ENCODE data around the gene ELK3.
A peak's percentile ranks its signal among the peaks of the same experiment; 100 is the strongest.
"Not testable (repeated sequence)": the region's sequence is repeated elsewhere in the genome, so short reads cannot be mapped to it uniquely, and the experiment has no call there.

Gene ELK3

DNA sequence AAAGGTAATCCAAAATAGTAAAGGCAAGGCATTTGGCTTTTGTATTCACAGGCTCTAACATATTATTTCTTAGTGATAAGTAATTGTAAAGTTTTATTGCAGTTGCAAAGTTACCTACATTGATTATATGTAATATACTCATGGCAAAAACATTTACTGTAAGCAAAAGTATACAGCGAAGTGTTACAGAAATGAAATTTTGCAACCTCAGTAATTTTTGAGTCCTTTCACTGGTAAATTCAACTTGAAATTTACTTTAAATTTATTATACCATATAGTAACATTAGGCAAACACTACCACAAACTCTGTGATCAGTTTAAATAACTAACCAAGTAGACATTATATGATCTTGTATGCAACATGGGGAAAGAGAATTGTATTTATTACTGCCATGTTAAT lies 117.0 kb downstream of the ELK3 start:
- no peaks in the 10 kb centered on the region for H3K27me3 ChIP-seq (ENCODE audit: insufficient read depth, poor library complexity, severe bottlenecking)
- TF ChIP-seq GABPA (IDR thresholded peaks at IDR 0.05; ENCODE audit: low read depth) (no peak), SPI1 (IDR thresholded peaks at IDR 0.05; ENCODE audit: borderline replicate concordance, low read depth) (no peak), POLR2AphosphoS5 (IDR thresholded peaks at IDR 0.05; ENCODE audit: low read depth) (no peak)
- TF ChIP-seq, protein P1, sequence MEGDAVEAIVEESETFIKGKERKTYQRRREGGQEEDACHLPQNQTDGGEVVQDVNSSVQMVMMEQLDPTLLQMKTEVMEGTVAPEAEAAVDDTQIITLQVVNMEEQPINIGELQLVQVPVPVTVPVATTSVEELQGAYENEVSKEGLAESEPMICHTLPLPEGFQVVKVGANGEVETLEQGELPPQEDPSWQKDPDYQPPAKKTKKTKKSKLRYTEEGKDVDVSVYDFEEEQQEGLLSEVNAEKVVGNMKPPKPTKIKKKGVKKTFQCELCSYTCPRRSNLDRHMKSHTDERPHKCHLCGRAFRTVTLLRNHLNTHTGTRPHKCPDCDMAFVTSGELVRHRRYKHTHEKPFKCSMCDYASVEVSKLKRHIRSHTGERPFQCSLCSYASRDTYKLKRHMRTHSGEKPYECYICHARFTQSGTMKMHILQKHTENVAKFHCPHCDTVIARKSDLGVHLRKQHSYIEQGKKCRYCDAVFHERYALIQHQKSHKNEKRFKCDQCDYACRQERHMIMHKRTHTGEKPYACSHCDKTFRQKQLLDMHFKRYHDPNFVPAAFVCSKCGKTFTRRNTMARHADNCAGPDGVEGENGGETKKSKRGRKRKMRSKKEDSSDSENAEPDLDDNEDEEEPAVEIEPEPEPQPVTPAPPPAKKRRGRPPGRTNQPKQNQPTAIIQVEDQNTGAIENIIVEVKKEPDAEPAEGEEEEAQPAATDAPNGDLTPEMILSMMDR (IDR thresholded peaks at IDR 0.05; ENCODE audit: insufficient read depth, low read length): no peak
- TF ChIP-seq, protein P2, sequence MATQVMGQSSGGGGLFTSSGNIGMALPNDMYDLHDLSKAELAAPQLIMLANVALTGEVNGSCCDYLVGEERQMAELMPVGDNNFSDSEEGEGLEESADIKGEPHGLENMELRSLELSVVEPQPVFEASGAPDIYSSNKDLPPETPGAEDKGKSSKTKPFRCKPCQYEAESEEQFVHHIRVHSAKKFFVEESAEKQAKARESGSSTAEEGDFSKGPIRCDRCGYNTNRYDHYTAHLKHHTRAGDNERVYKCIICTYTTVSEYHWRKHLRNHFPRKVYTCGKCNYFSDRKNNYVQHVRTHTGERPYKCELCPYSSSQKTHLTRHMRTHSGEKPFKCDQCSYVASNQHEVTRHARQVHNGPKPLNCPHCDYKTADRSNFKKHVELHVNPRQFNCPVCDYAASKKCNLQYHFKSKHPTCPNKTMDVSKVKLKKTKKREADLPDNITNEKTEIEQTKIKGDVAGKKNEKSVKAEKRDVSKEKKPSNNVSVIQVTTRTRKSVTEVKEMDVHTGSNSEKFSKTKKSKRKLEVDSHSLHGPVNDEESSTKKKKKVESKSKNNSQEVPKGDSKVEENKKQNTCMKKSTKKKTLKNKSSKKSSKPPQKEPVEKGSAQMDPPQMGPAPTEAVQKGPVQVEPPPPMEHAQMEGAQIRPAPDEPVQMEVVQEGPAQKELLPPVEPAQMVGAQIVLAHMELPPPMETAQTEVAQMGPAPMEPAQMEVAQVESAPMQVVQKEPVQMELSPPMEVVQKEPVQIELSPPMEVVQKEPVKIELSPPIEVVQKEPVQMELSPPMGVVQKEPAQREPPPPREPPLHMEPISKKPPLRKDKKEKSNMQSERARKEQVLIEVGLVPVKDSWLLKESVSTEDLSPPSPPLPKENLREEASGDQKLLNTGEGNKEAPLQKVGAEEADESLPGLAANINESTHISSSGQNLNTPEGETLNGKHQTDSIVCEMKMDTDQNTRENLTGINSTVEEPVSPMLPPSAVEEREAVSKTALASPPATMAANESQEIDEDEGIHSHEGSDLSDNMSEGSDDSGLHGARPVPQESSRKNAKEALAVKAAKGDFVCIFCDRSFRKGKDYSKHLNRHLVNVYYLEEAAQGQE (IDR thresholded peaks at IDR 0.05; ENCODE audit: insufficient replicate concordance, low read depth): no peak
- no peak for DNase-seq (ENCODE audit: low read depth in 1 of 2, low spot score in 1 of 2)
- H3K4me3 ChIP-seq (replicated peaks; ENCODE audit: insufficient read depth, low read length): no peak overlapping the region
- no peak overlapping the region for H3K27ac ChIP-seq (replicated peaks)

DNA sequence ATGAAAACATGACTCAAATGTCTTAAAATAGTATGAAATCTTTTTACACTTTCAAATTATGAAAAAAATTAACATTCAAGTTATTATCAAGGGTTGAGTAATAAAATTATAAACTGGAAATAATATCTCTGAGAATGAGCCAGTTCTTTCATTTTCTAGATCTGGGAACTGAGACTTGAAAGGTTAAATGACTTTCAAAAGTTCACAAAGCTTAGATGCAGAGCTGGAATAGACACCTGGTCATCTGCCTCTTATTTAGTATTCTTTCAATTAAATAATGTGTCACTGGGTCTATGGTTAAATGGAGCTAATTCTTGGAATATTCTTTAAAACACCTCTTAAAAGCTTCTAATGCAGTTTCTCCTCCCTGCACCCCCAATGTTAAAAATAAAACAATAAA lies 119.4 kb downstream of the ELK3 start:
- Histone ChIP-seq H3K4me3 (replicated peaks; ENCODE audit: insufficient read depth, low read length) (no peak overlapping the region), H3K27me3 (ENCODE audit: insufficient read depth, poor library complexity, severe bottlenecking) (no peaks in the 10 kb centered on the region), H3K27ac (replicated peaks) (no peak overlapping the region)
- no peak for DNase-seq (ENCODE audit: low read depth in 1 of 2, low spot score in 1 of 2)
- TF ChIP-seq, protein P2 (IDR thresholded peaks at IDR 0.05; ENCODE audit: insufficient replicate concordance, low read depth): no peak
- no peak for TF ChIP-seq SPI1 (IDR thresholded peaks at IDR 0.05; ENCODE audit: borderline replicate concordance, low read depth)
- no peak for TF ChIP-seq POLR2AphosphoS5 (IDR thresholded peaks at IDR 0.05; ENCODE audit: low read depth)
- TF ChIP-seq, protein P1 (IDR thresholded peaks at IDR 0.05; ENCODE audit: insufficient read depth, low read length): no peak
- TF ChIP-seq GABPA (IDR thresholded peaks at IDR 0.05; ENCODE audit: low read depth): no peak

DNA sequence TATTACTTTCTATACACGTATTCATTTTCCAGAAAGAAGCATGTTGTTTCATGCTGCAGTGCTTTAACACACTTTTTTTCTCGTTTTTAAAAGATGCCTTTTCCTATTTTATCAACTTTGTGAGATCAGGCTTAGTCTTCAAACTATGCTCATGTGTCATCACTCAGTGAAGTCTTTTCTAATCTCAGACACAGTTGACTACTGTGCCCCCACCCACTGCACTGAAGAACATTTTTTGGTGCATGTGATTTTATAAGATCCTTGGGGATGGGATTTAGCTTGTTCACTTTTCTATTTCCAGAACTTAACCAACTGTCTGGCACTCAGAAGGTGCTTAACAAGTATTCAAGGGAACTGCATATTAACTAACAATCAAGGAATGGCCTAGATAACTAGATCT lies 120.5 kb downstream of the ELK3 start:
- no peak overlapping the region for H3K4me3 ChIP-seq (replicated peaks; ENCODE audit: insufficient read depth, low read length)
- H3K27me3 ChIP-seq (ENCODE audit: insufficient read depth, poor library complexity, severe bottlenecking): no peaks in the 10 kb centered on the region
- TF ChIP-seq GABPA (IDR thresholded peaks at IDR 0.05; ENCODE audit: low read depth): no peak
- TF ChIP-seq, protein P1 (IDR thresholded peaks at IDR 0.05; ENCODE audit: insufficient read depth, low read length): no peak
- TF ChIP-seq, protein P2 (IDR thresholded peaks at IDR 0.05; ENCODE audit: insufficient replicate concordance, low read depth): no peak
- TF ChIP-seq SPI1 (IDR thresholded peaks at IDR 0.05; ENCODE audit: borderline replicate concordance, low read depth): no peak
- no peak for TF ChIP-seq POLR2AphosphoS5 (IDR thresholded peaks at IDR 0.05; ENCODE audit: low read depth)
- DNase-seq (ENCODE audit: low read depth in 1 of 2, low spot score in 1 of 2): no peak
- no peak overlapping the region for H3K27ac ChIP-seq (replicated peaks)

GRCh38 chr12:96315741-96316481 lies 121.7 kb downstream of the ELK3 start:
- H3K27me3 ChIP-seq (ENCODE audit: insufficient read depth, poor library complexity, severe bottlenecking); DNase-seq (ENCODE audit: low read depth in 1 of 2, low spot score in 1 of 2); H3K27ac ChIP-seq (replicated peaks): not testable (repeated sequence)
- peak overlapping the region; percentile 23 for H3K4me3 ChIP-seq (replicated peaks; ENCODE audit: insufficient read depth, low read length)

- H3K27me3 ChIP-seq (ENCODE audit: insufficient read depth, poor library complexity, severe bottlenecking); H3K4me3 ChIP-seq (replicated peaks; ENCODE audit: insufficient read depth, low read length); DNase-seq (ENCODE audit: low read depth in 1 of 2, low spot score in 1 of 2); H3K27ac ChIP-seq (replicated peaks): not testable (repeated sequence)
Measured at GRCh38 chr12:96317801-96318200, 123.6 kb downstream of the ELK3 start.
